Measurements from ENCODE around the gene COL13A1. TPM values are rescaled to one million over a fixed set of nuclear protein-coding genes. Genes with fewer than 3 reads are reported as not detected.
A peak's percentile ranks its signal among the peaks of the same experiment; 100 is the strongest.

COL13A1 gene
- total RNA-seq, 3 donors from 2014 or later = 0.66 to 0.80 (median 0.73) TPM

GRCh38 chr10:69895759-69896158, 94.1 kb downstream of the COL13A1 start:
- DNase-seq (ENCODE audit: low spot score in 2 of 2) = no peak
- intact Hi-C loops (cut with DNase I; ENCODE audit: low total_unique reads) = loop anchor here (1.0 kb wide), 1 partner anchor 26 kb away; no protein-coding TSS in a partner anchor

DNA sequence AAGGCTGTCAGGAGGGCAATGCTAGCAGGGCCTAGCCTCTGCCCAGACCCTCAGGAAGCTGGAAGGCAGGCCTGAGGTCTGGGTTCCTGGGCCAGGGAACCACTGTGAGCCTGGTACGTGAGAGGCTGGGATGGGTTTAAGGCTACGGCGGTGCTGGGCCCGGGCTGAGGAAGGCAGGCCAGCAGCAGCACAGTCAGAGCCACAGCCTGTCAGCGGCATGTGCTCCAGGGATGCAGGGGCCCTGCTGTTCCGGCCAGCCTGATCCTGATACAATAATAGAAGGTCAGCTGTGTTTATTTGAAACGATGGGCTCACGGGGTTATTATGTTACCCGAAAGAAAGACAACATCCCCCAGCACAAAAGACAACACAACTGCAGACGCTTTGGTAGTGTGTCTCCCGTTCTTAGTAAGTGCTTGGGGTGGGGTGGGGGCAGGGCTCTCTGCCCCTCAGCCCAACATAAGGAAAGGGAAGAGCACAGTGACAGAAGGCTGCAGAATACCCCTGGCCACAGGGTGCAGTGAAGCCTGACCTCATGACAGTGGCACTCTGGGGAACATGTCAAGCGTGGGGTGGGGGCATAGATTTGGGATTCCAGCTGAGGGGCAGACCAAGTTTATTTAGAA, 95.0 kb downstream of the COL13A1 start:
- no peaks in the 10 kb centered on the region for H3K9me3 ChIP-seq
- no peak for TF ChIP-seq CTCF (IDR thresholded peaks at IDR 0.05)
- TF ChIP-seq POLR2A (IDR thresholded peaks at IDR 0.05) = no peak
- no peak for TF ChIP-seq POLR2AphosphoS5 (IDR thresholded peaks at IDR 0.05)
- intact Hi-C loops (cut with DNase I; ENCODE audit: low total_unique reads) = no loop called here
- no peak for DNase-seq (ENCODE audit: low spot score in 2 of 2)
- H3K36me3 ChIP-seq = no peaks in the 10 kb centered on the region
- peak overlapping the region in 1 of 2 donors; percentile 72 for H3K27ac ChIP-seq
- peaks cover 0 to 2% of the 10 kb centered on the region in 2 donors for H3K4me1 ChIP-seq
- H3K27me3 ChIP-seq = no peaks in the 10 kb centered on the region
- H3K4me3 ChIP-seq = no peak overlapping the region

More at GRCh38 chr10:69895759-69896158, 94.1 kb downstream of the COL13A1 start:
- TF ChIP-seq POLR2AphosphoS5 (IDR thresholded peaks at IDR 0.05) = no peak
- TF ChIP-seq POLR2A (IDR thresholded peaks at IDR 0.05) = no peak
- no peak for TF ChIP-seq CTCF (IDR thresholded peaks at IDR 0.05)
- peak overlapping the region in 1 of 2 donors; percentile 72 for H3K27ac ChIP-seq
- no peaks in the 10 kb centered on the region for H3K4me1 ChIP-seq
- no peak overlapping the region for H3K4me3 ChIP-seq
- no peaks in the 10 kb centered on the region for H3K27me3 ChIP-seq
- H3K9me3 ChIP-seq = no peaks in the 10 kb centered on the region
- H3K36me3 ChIP-seq = no peaks in the 10 kb centered on the region

DNA sequence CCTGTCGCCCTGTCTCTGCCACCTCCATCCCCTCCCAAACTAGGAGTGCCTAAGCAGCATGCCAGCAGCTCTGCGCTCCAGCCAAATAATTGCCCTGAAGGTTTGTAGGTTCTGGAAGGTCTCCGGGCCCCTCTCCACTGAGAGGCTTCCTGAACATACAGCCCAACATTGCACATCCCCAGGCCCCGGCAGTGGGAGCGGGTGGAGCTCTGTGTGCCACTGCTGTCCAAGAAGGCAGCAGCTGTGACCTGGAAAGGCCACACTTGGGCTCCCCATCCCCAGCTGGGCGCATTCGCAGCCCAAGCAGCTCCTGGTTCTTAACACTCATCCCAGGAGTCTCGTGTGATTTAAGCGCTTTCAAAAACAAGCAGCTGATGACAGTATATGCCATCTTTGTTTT, 95.7 kb downstream of the COL13A1 start:
- Histone ChIP-seq H3K4me3 (no peak overlapping the region), H3K9me3 (no peaks in the 10 kb centered on the region), H3K36me3 (no peaks in the 10 kb centered on the region), H3K4me1 (peaks cover 0 to 2% of the 10 kb centered on the region in 2 donors), H3K27me3 (no peaks in the 10 kb centered on the region), H3K27ac (no peak overlapping the region)
- TF ChIP-seq CTCF (IDR thresholded peaks at IDR 0.05) (no peak), POLR2A (IDR thresholded peaks at IDR 0.05) (no peak), POLR2AphosphoS5 (IDR thresholded peaks at IDR 0.05) (no peak)
- intact Hi-C loops (cut with DNase I; ENCODE audit: low total_unique reads) = no loop called here
- DNase-seq (ENCODE audit: low spot score in 2 of 2) = no peak

DNA sequence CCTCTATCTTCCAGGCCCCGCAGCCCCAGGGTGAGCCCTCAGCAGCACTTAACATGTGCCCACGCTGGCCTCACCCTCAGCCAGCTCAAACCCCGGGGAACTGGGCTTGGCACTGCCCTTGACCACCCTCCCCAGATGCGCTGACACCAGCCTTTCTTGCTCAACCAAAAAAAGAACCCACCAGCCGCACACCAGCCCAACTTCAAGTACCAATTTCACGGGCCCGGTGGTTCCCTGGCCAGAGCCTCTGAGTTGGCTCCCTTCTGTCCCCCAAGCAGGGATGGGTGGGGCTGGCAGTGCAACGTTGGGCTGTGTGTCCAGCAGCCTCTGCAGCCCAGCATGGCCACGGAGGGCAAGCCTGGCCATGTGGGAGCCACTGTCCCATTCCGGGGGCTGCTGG, 96.3 kb downstream of the COL13A1 start:
- no peak overlapping the region for H3K4me3 ChIP-seq
- no peak overlapping the region for H3K27ac ChIP-seq
- no peak for DNase-seq (ENCODE audit: low spot score in 2 of 2)
- H3K9me3 ChIP-seq = no peaks in the 10 kb centered on the region
- intact Hi-C loops (cut with DNase I; ENCODE audit: low total_unique reads) = loop anchor here (2.0 kb wide), 1 partner anchor 67 kb away; no protein-coding TSS in a partner anchor
- peaks cover 0 to 2% of the 10 kb centered on the region in 2 donors for H3K4me1 ChIP-seq
- no peak for TF ChIP-seq POLR2A (IDR thresholded peaks at IDR 0.05)
- TF ChIP-seq POLR2AphosphoS5 (IDR thresholded peaks at IDR 0.05) = no peak
- no peaks in the 10 kb centered on the region for H3K36me3 ChIP-seq
- H3K27me3 ChIP-seq = no peaks in the 10 kb centered on the region

DNA sequence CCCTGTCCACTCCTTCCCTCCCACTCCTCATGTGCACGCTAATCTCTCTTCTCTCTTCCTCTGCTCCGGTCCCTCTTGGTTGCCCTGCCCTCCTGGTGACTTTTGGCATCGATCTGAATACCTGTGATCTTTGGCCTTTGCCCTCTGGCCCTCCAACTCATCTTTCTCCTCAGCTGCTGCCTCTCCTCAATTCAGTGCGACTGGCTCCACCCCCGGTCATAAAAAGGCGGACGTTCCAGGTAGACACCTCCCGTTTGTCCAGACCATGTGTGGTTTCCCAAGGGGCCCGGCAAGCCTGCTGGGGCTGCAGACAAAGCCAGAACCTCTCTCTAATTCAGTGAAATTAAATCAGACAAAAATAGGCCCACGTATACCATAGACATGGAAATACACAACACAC, 96.8 kb downstream of the COL13A1 start:
- Histone ChIP-seq H3K27ac (no peak overlapping the region), H3K36me3 (no peaks in the 10 kb centered on the region), H3K4me3 (no peak overlapping the region), H3K27me3 (no peaks in the 10 kb centered on the region), H3K9me3 (no peaks in the 10 kb centered on the region), H3K4me1 (peaks cover 0 to 2% of the 10 kb centered on the region in 2 donors)
- DNase-seq (ENCODE audit: low spot score in 2 of 2) = no peak
- TF ChIP-seq CTCF (IDR thresholded peaks at IDR 0.05) = no peak
- no peak for TF ChIP-seq POLR2A (IDR thresholded peaks at IDR 0.05)
- no peak for TF ChIP-seq POLR2AphosphoS5 (IDR thresholded peaks at IDR 0.05)
- intact Hi-C loops (cut with DNase I; ENCODE audit: low total_unique reads) = loop anchor here (2.0 kb wide), 1 partner anchor 68 kb away; no protein-coding TSS in a partner anchor

All from breast epithelium (tissue), 4 donors.